ENCODE data around the gene TMEM200C. TPM values are rescaled to one million over a fixed set of nuclear protein-coding genes. Genes with fewer than 3 reads are reported as not detected.

TMEM200C gene
- 1.4 TPM for total RNA-seq

DNA sequence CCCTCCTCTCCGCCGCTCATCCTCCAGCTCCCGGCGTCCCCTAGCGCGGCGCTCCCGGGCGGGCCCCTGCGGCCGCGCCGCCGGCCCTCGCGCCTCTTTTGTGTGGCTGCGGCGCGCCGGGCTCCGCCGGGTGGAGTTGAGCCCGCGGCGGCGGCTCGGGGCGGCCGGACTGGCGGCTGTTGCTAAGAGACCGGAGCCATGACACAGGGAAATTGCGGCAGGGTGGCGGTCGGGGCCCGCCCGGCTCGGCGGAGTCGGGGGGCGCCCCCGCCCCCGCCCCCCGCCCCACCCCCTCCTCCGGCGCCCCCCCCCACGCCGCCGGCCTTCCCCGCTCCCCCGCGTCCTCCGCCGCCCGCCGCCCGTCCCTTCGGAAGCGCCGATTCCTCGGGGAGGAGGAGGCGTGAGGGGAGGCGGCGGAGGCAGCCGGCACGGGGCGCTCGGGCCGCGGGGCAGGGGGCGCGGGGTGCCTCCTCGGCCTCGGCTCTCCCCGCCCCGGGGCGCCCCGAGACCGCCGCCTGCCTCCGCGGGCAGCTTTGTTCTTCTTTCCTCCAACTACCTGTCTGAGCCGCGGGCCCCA lies at the start of gene TMEM200C:
Gene TMEM200C, minus strand, starts transcription at position 224 of the 577 bp plus-strand sequence. CDS start 3,459 bp downstream, outside the sequence.
- peak; percentile 45 for DNase-seq

DNA sequence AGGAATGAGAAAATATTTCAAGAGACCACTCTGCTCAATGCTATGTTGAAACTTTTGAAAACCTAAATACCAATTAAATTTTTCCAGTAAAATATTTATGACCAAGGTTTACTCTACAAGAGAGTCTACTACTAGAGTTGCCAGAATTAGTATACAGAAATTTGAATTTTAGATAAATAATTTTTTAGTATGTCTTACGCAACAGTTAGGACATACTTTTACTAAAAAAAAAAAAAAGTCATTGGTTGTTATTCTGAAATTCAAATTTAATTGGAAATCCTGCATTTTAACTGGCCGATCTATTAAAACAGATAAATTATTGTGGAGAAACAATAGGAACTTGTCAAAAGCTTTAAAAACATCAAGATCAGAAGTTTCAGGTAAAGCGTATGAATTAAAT lies 49.1 kb upstream of the TMEM200C start:
- no peak for DNase-seq

DNA sequence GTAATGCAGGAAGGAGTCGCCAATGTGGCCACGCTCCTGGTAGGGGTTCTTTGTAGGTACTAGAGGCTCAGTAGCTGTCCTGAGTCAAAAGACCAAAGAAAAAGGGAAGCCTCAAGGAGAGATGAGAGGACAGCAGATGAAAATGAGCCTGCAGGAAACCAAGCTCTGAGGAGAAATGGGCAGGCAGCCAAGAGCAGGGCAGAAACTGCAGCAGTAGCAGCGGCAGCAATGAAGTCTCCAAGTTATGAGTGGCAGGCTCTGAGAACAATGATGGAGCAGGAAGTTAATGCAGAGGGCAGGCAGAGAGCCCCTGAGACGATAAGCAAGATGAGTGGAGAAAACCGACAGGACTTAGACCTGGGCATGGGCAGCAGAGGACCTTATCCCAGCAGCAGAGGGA lies 48.2 kb upstream of the TMEM200C start:
- peak; percentile 61 for DNase-seq

DNA sequence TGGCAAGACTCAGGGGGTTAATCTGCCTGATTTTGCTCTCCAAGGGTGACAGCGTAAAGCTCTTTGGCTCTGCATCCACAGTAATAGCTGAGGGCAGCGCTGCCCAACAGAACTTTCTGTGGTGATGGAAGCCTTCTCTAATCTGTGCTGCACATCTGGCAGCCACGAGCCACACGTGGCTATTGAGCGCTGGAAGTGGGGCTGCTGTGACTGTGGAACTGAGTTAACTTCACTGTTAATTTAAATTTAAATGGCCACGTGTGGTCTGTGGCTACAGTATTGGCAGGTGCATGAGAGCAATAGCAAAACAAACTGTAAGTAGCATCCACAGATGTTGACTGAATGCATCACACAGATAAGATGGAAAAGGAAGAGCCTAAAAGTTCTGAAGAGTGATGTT lies 47.3 kb upstream of the TMEM200C start:
- DNase-seq, result no peak

DNA sequence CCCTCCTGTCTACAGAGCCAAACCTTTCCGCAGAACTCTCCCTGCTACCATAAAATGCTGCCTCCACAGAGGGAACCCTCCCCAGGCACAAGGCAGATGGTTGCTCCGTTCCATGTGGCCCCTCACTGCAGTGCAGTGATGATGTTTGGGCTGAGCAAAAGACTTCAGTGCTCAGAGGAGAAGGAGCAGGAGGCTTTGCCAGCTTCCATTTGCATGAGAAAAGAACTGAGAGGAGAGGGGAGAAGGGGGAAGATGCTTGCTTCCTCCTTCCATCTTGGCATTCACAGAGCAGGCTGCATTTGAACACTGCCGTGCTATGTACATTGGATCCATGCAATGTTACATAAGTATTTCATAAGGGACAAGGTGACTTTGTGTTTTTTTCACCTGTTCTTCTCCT lies 46.6 kb upstream of the TMEM200C start:
- no peak for DNase-seq

DNA sequence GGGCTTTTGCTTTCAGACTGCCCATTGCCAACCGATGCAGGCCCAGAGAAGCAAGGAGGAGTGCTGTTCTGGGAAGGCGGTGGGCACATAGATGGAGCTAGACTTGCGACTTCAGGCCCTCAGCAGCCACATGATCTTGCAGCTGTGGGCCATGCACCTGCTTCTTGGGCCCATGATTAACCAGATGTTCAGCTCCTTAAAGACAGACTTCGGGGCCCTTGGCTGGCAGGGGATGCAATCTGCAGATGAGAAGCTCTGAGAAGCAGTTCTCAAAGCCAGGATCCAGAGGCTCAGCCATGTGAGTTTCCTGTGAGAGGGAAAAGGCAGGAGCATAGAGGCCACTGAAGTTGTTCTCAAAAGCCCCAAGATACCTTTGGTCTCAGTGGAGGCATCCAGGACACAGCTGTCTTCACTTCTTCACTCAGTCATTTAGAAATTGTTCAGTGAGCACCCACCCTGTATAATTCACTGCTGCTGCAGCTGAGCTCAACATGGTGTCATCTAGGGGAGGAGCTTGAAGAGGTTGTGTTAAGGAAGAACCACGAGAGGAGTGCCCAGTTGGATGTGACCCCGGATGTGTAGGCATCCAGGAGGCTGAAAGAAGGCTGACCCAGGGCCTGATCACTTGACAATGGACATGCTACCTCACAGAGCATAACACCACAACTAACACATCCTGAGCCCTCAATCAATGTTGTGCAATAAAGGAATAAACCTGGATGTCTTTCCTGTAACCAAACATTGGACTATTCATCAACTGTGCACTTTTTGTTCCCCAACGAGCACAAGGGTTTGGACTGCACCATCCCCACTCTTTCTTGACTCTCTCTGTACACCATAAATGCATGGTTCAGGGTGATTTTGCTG lies 44.7 kb upstream of the TMEM200C start:
- no peak for DNase-seq

DNA sequence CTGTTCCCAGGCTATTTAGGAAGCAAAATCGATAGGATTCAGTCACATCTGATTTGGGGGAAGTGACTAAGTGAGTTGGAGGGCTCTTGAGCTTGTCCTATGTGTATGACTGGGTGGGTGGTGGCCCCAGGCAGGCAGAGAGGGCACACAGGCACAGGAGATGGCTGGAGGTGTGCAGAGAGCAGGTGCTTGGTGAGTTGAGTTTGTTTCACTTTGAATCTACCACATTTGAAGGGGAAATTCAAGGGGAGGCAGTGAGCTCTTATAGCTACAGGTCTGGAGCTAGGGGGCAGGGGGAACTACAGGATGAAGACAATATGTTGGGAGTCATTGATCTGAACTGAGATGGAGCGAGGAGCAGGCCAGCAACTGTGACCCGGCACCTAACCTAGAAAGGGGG lies 42.5 kb upstream of the TMEM200C start:
- DNase-seq, result no peak

DNA sequence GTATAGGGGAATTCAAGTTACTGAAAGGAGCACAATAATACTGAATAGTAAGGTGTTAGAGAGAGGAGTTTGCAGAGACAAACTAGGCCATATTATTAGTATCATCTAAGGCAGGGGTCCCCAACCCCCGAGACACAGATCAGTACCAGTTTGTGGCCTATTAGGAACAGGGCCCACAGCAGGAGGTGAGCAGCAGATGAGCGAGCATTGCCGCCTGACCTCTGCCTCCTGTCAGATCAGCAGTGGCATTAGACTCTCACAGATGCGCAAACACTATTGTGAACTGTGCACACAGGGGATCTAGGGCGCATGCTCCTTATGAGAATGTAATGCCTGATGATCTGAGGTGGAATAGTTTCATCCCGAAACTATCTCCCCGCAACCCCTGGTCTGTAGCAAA lies 41.8 kb upstream of the TMEM200C start:
- no peak for DNase-seq

DNA sequence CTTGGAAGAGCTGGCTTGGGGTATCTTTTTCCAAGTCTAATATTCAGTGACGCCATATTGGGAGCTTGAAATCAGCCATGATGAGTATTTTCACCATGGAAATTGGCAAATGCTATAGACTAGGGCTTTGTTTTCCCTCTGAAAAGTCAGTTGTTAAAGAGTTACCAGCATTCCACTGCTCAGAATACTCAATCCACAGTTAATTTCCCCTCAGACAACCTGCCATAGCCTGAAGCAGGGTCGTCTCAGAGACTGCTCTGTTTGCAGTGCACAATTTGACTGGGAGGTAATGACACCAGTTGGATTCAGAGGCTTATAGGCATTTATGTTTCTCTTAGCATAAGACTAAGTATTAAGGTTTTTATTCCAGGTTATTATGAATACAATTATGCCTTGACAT lies 35.5 kb upstream of the TMEM200C start:
- no peak for DNase-seq

DNA sequence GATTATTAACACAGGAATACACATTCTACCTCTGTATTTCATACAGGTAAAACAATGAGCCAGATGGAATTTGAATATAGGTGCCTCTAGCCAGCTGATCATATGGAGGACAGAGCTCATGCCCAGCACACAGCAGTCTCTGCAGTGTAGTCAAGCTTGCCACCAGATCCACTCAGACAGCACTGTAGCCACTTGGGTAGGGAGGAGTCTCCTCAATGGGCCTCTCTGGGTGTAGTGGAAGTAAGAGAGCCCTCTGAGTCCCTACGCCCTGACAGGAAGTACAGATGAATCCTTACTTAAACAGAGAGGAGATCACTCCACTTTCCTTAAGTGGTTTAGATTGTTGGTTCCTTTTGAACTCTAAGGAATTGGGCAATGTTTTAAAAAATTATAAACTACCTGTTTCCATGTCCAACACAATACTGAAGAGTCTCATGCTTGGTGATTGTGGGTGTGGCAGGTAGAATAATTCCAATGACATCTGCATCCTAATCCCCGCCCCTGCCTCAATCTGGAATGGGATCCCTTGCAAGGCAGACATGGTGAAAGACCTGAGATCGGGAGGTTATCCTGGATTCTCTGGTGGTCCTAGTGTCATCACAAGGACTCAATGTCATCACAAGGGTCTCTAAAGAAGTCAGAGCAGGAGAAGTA lies 23.0 kb upstream of the TMEM200C start:
- no peak for DNase-seq

DNA sequence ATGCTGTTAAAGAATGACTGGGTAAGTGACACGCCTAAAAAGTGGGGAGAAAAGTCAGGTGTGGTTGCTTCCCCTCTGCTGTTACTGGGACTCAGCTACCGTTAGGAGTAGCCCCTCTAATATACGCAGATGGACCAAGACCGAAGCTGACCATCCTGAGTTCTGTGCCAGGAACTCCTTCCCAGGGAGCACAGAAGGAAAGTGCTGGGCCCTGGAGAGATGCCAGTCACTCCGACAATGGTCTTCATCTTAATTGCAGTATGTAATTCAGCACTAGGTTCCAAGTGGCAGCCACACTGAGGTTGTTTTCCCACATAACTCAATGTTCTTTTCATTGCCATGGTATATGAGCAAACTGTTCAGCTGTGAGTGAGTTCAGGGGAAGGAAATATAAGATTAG lies 19.6 kb upstream of the TMEM200C start:
- no peak for DNase-seq

DNA sequence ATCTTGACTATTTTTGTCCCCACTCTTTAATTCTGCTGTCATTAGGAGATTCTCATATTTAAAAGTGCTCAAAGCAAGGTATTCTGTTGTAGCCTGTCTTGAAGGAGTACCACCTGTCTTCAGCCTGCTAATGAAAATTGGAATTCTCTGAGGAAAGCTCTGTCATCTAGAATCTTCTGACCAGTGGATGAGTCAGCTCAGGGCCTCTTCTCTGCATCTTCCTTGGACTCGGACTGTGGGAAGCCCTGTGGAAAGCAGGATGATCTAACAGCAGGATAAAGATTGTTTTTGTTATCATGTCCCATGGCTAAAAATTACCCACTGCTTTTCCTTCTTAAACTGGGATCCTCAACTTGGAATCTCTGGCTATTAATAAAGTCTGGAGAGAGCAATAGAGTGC lies 18.7 kb upstream of the TMEM200C start:
- DNase-seq, result no peak

DNA sequence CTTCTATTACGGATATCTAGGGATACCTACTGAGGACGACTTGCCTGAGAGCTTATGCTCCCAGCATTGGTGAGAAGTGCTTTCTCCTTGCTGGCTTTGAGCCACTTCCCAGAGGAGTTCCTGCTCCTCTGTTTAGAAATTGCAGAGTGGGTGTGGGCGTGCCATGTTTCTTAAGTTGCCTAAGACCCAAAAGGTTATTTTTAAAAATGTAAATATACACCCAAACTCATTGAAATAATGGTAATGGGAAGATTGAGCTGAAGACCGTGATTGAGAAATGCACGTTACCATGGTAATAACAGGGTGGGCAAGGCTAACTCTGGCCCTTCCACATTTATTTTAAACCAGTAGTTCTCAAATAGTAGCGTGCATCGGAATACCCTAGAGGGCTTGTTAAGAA lies 17.2 kb upstream of the TMEM200C start:
- no peak for DNase-seq

DNA sequence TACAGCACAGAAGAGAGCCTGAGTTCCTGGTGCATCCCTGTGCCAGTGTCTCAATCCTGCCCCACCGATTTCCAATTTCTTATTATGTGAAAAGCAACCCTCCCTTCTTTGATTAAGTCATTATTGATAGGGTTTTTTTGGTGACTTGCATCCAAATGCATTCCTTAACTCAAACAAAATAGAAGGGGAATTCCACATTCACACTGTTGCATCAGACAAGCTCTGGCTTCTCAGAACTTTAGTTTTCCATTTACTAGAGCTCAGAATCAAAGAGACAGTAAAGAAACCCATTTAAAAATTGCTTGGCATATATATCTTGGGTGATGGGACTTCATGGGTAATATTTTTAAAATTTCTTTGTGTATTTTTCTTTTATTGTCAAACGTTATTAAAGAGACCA lies 13.8 kb upstream of the TMEM200C start:
- DNase-seq, result no peak

DNA sequence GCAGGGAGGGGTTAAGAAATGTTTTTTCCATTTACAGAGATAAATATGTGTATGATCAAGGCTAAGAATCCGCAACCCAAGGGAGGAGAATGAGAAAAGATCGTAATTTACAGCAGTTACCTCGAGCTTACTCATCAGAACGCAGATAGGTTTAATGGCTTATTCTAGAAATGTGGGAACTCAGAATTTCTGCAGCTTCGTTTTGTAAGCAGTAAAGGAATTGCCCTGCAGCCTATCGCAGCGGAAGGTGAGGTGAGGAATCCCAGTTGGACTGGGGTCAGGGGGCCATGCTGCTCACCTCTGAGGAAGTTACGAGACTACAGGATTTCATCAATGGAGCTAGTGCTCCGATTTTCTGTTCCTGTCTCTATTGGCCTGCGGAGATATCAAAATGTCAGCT lies 8.1 kb upstream of the TMEM200C start:
- no peak for DNase-seq

DNA sequence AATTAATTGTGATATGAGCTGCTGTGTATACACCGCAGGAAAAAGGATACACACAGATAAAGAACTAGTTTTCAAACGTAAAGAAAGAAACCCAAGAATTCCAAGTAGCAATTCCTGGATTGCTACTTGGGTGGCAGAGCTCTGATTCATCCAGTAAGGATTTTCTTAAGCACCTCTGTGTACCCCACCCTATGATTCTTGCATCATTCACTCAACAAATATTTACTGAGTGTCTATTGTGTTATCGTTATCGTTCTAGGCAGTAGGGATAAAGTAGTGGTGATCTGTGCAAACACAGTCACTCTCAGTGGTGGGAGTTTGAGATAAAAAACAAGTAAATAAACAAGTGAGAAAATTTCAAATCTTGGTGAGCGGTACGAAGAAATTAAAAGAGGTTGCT lies 4.9 kb upstream of the TMEM200C start:
- DNase-seq, result no peak

DNA sequence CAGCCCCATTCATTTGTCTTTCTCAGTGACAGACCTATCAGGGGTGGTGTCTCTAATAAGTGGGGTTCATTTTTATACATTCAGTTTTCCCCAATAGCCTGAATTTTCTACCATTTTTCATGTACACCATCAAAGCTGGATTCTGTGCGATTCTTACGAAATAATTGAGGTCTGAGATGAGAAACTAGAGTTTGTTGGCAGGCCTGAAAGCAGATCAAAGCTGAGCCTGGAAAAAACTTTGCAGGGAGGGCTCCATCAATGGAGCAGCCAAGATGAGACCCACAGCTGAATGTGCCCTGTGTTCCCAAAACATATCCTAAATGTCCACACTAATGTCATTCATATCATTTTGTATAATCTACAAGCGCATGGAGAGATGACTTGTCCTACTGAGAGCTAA lies 4.5 kb upstream of the TMEM200C start:
- DNase-seq, result no peak

DNA sequence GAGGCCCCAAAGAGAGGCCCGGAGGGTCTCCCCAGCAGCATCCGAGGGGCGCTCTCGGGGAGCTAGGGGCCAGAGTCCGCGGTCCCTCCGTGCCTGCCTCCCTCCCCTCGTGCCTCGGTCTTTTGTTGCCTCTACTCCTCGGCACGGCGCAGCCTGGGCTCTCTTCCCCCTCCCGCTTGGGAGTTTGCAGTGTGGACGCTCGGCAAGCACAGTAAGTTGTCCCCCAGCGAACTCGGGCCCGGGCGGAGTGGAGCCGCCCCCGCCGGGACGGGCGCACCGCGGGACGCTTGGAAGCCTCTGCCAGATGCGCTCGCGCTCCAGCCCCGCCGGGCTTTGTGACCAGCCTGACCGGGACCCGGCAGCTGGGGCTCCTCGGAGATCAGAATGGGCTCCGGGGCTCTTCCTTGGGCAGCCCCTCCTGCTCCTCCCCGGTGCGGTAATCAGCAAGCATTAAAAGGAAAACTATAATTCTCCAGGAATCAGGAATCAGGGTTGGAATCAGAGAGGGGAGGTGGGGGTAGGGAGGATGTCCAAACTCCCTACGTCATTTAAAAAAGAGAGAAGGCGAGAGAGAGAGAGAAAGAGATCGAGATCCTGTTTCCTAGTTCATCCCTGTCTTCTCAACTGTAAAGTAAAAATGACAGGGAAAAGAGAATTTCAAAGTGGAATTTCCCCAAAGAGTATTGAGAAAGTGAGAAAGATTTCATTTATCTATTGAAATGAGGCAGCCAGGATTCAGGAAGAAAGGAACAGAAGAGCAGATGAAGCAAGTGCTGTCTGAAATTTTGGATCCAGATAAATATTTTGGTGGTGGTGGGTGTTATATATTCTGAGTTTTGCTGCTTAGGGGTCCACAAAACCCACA lies 786 bp upstream of the TMEM200C start:
- DNase-seq, result peak; percentile 34

DNA sequence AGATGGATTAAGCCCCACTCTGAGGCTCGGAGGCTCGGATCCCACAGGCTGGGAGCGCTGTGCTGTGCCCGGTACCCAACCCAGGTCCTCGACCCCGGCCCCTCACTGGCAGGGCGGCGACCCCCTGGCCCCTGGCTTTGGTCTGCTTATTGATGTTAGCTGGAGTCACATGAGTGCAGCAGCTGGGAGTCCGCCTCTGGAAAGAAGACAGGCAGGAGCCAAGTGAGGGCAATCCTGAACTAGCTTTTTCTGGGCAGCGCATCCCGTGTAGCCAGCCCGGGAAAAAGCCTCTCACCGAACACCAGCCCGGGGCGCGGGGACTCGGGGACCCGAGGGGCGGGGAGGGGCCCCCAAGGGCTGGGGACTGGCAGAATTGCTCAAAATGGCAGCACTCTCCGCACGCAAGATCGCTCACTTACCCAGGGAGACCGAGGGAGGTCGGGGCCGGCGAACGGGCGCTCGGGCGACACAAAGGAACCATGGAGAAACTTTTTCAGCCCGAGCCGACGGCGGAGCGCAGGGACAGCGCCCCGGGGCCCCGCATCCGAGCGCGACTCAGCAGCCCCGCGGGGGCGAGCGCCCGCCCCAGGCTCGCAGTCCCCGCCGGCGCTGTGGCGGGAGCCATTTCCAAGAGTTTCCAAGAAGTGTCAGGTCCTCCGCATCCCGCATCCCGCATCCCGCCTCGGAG lies 567 bp downstream of the TMEM200C start:
- peak; percentile 28 for DNase-seq

DNA sequence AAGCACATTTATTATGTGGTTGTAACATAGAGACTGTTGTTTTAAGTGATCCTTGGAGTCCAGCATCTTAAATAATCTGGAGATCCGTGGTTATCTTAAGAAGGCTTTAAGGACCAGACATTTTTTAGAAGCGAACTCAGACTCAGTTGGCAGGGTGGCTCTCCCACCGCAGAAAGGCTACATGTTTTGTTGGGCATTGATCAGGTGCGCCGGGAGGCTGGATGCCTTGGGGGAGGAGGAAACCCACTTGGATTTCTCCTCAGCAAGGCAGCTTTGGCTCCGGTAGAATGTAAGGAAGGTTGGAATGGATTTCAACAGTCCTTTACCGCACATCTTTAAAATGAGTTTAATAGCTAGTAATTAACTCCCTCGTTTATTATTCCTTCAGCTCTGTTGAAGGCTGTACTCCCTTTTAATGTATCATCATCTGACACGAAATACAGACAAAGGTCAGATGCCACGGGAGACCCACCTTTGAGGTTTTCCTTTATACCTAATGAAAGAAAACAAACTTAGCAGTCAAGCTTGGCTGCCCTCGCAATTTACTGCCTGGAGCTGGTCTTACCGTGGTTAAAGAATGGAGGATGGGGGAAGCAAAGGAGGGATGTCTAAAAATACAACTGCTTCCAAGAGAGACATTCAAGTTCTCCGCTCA lies 1.2 kb downstream of the TMEM200C start:
- DNase-seq, result no peak

DNA sequence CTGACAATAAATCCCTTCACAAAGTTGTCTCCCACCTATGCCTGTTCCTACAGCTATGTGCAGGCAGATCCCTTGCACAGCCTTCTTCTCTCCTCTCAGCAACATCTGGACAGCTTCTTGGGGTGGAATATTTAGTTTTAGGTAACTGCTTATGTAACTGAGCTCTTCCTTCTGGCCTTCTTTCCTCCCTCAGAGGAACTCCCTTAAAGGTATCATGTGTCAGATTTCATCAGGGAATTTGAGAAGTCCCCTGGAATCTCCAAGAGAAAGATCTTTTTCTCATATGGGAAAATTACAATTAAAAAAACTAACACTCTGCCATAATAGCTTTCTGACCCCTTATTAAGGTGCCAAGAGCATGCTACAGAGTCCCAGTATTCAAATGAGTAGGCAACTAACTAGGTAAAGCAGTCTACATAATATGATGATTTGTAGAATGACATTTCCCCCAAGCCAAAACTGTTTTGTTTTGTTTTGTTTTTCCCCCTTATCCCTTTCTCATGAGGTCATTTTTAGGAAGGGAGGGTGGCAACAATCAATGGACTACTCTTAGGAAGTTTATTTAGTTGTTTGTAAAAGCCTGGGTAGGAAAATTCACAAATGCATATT lies 2.4 kb downstream of the TMEM200C start:
- DNase-seq, result no peak
